Occipital lobe (tissue), 2 donors: ENCODE measurements around the gene TNFRSF19. TPM values are rescaled to one million over a fixed set of nuclear protein-coding genes. Genes with fewer than 3 reads are reported as not detected.

ENCODE experiments used
- DNase-seq: peaks from one replicate; lab custom pipeline; 2025; lab: John Stamatoyannopoulos, UW
- total RNA-seq: library from RNA; depleted of rRNA; stranded (reverse); fragments of >200 nt; gene quantifications from one replicate; pipeline ENCODE4 v1.2.3, GENCODE V29; 2014

TNFRSF19 gene
- total RNA-seq, 1 donor from 2014 or later, result 18.6 TPM

GRCh38 chr13:23683084-23683483, 112.9 kb downstream of the TNFRSF19 start:
- no peak for DNase-seq

- no peak for DNase-seq
Observed at GRCh38 chr13:23684647-23685046, 114.4 kb downstream of the TNFRSF19 start.

- DNase-seq, result no peak
Observed at GRCh38 chr13:23685416-23685815, 115.2 kb downstream of the TNFRSF19 start.

GRCh38 chr13:23686948-23687347, 116.7 kb downstream of the TNFRSF19 start:
- DNase-seq, result no peak

GRCh38 chr13:23687614-23688013, 117.4 kb downstream of the TNFRSF19 start:
- no peak for DNase-seq

GRCh38 chr13:23688336-23688735, 118.1 kb downstream of the TNFRSF19 start:
- DNase-seq, result no peak

- no peak for DNase-seq
Observed at GRCh38 chr13:23690668-23691067, 120.5 kb downstream of the TNFRSF19 start.

- no peak for DNase-seq
Observed at GRCh38 chr13:23692816-23693215, 122.6 kb downstream of the TNFRSF19 start.

- no peak for DNase-seq
Observed at GRCh38 chr13:23695196-23695595, 125.0 kb downstream of the TNFRSF19 start.

GRCh38 chr13:23695711-23696464, 125.7 kb downstream of the TNFRSF19 start:
- DNase-seq, result no peak

GRCh38 chr13:23696610-23697009, 126.4 kb downstream of the TNFRSF19 start:
- no peak for DNase-seq

- DNase-seq, result no peak
Observed at GRCh38 chr13:23697772-23698313, 127.6 kb downstream of the TNFRSF19 start.

- no peak for DNase-seq
Observed at GRCh38 chr13:23699271-23699670, 129.1 kb downstream of the TNFRSF19 start.

- DNase-seq, result no peak
Observed at GRCh38 chr13:23701186-23701585, 131.0 kb downstream of the TNFRSF19 start.

GRCh38 chr13:23701636-23702035, 131.4 kb downstream of the TNFRSF19 start:
- no peak for DNase-seq

GRCh38 chr13:23703246-23703860, 133.1 kb downstream of the TNFRSF19 start:
- DNase-seq, result no peak

- no peak for DNase-seq
Observed at GRCh38 chr13:23705583-23705982, 135.4 kb downstream of the TNFRSF19 start.

GRCh38 chr13:23707674-23708073, 137.5 kb downstream of the TNFRSF19 start:
- DNase-seq, result no peak

GRCh38 chr13:23709536-23709935, 139.3 kb downstream of the TNFRSF19 start:
- no peak for DNase-seq

- DNase-seq, result no peak
Observed at GRCh38 chr13:23710366-23710765, 140.2 kb downstream of the TNFRSF19 start.

- no peak for DNase-seq
Observed at GRCh38 chr13:23711355-23711754, 141.1 kb downstream of the TNFRSF19 start.

- no peak for DNase-seq
Observed at GRCh38 chr13:23714672-23715071, 144.5 kb downstream of the TNFRSF19 start.
